Astrocyte (in vitro differentiated cells and primary cell): ENCODE measurements around the gene EPN2. TPM values are rescaled to one million over a fixed set of nuclear protein-coding genes. Genes with fewer than 3 reads are reported as not detected.
A peak's percentile ranks its signal among the peaks of the same experiment; 100 is the strongest.

Experiments
- DNase-seq: peaks from one replicate; pipeline ENCODE4 v3.0.0-alpha.2; 2010; ENCODE audit warnings: low read depth
- FAIRE-seq: peaks from 2 replicates; lab custom pipeline; 2011; peaks lifted over from hg19 to GRCh38; lab: Jason Lieb, UNC
- H2AFZ ChIP-seq: 2 replicates; pipeline ENCODE4 v1.6.0; 2012; ENCODE audit warnings: low read depth, low read length, inconsistent platforms
- H3K27ac ChIP-seq: 2 replicates; pipeline ENCODE4 v1.5.1; 2011; ENCODE audit warnings: low read depth, low read length, inconsistent platforms
- H3K27me3 ChIP-seq: 2 replicates; pipeline ENCODE4 v1.6.0; 2011; ENCODE audit warnings: low read length, inconsistent platforms; ENCODE audit not compliant: insufficient read depth
- H3K36me3 ChIP-seq: 2 replicates; pipeline ENCODE4 v1.5.1; 2011; ENCODE audit warnings: low read length, inconsistent platforms; ENCODE audit not compliant: insufficient read depth
- H3K4me1 ChIP-seq: 2 replicates; pipeline ENCODE4 v1.5.1; 2011; ENCODE audit warnings: low read length, inconsistent platforms; ENCODE audit not compliant: insufficient read depth
- H3K4me2 ChIP-seq: 2 replicates; pipeline ENCODE4 v1.6.0; 2012; ENCODE audit warnings: low read length, inconsistent platforms
- H3K4me3 ChIP-seq: 2 replicates; pipeline ENCODE4 v1.5.1; 2011; ENCODE audit warnings: low read depth, mild to moderate bottlenecking, low read length, inconsistent platforms; ENCODE audit not compliant: insufficient read depth
- H3K79me2 ChIP-seq: 2 replicates; pipeline ENCODE4 v1.6.0; 2012; ENCODE audit warnings: mild to moderate bottlenecking, low read length, inconsistent platforms; ENCODE audit not compliant: insufficient read depth
- H3K9ac ChIP-seq: 2 replicates; pipeline ENCODE4 v1.6.0; 2012; ENCODE audit warnings: mild to moderate bottlenecking, low read length, inconsistent platforms
- H3K9me3 ChIP-seq: 2 replicates; pipeline ENCODE4 v1.5.1; 2012; ENCODE audit warnings: low read depth, mild to moderate bottlenecking, low read length, inconsistent platforms; ENCODE audit not compliant: insufficient read depth
- H4K20me1 ChIP-seq: 2 replicates; pipeline ENCODE4 v1.6.0; 2012; ENCODE audit warnings: low read length, inconsistent platforms; ENCODE audit not compliant: insufficient read depth
- H3K27ac Mint-ChIP-seq: one replicate; pipeline ENCODE4 v1.8.0; 2021; ENCODE audit warnings: mild to moderate bottlenecking, mixed read lengths; ENCODE audit not compliant: unreplicated experiment
- H3K27me3 Mint-ChIP-seq: one replicate; pipeline ENCODE4 v1.8.0; 2021; ENCODE audit warnings: low read depth, mixed read lengths; ENCODE audit not compliant: unreplicated experiment
- H3K36me3 Mint-ChIP-seq: one replicate; pipeline ENCODE4 v1.8.0; 2021; ENCODE audit warnings: low read depth, mixed read lengths; ENCODE audit not compliant: unreplicated experiment
- H3K4me1 Mint-ChIP-seq: one replicate; pipeline ENCODE4 v1.8.0; 2021; ENCODE audit warnings: low read depth, mixed read lengths; ENCODE audit not compliant: unreplicated experiment
- H3K4me3 Mint-ChIP-seq: one replicate; pipeline ENCODE4 v1.8.0; 2021; ENCODE audit warnings: mild to moderate bottlenecking, moderate library complexity, mixed read lengths; ENCODE audit not compliant: unreplicated experiment
- H3K9me3 Mint-ChIP-seq: one replicate; pipeline ENCODE4 v1.8.0; 2021; ENCODE audit warnings: mild to moderate bottlenecking, mixed read lengths; ENCODE audit not compliant: unreplicated experiment
- CTCF ChIP-seq: IDR thresholded peaks from 2 replicates; pipeline ENCODE4 v1.5.1; 2011; ENCODE audit warnings: low read depth, mild to moderate bottlenecking, inconsistent platforms, low read length, moderate library complexity; ENCODE audit not compliant: insufficient read depth
- EZH2 ChIP-seq: IDR thresholded peaks from 2 replicates; pipeline ENCODE4 v1.6.1; 2012; ENCODE audit warnings: mild to moderate bottlenecking, low read length, inconsistent platforms; ENCODE audit not compliant: insufficient read depth
- total RNA-seq: library from RNA; stranded (reverse); gene quantifications from 2 replicates; pipeline ENCODE4 v1.2.1, GENCODE V29; 2021

The EPN2 gene
- total RNA-seq, 1 donor from 2014 or later, result 48.7 TPM

- H3K36me3 Mint-ChIP-seq, result peaks cover 2% of the 10 kb centered on the region
- peak overlapping the region; percentile 75 for H3K27ac Mint-ChIP-seq
- DNase-seq, result no peak
- Histone ChIP-seq H3K36me3 (no peaks in the 10 kb centered on the region), H3K27me3 (no peaks in the 10 kb centered on the region), H3K9ac (peak overlapping the region; percentile 12), H4K20me1 (peaks cover 88% of the 10 kb centered on the region), H2AFZ (no peak overlapping the region), H3K27ac (peak overlapping the region; percentile 24), H3K4me3 (no peak overlapping the region), H3K9me3 (no peaks in the 10 kb centered on the region), H3K4me2 (peak overlapping the region; percentile 67), H3K4me1 (peaks cover 30% of the 10 kb centered on the region), H3K79me2 (peaks cover 82% of the 10 kb centered on the region)
- TF ChIP-seq EZH2 (no peak), CTCF (no peak)
- H3K4me3 Mint-ChIP-seq, result peak overlapping the region; percentile 58
- H3K27me3 Mint-ChIP-seq, result no peaks in the 10 kb centered on the region
- no peaks in the 10 kb centered on the region for H3K9me3 Mint-ChIP-seq
- peak; percentile 59 for FAIRE-seq
- H3K4me1 Mint-ChIP-seq, result peaks cover 31% of the 10 kb centered on the region
Measured at GRCh38 chr17:19248151-19248927, 11.2 kb downstream of the EPN2 start.

DNA sequence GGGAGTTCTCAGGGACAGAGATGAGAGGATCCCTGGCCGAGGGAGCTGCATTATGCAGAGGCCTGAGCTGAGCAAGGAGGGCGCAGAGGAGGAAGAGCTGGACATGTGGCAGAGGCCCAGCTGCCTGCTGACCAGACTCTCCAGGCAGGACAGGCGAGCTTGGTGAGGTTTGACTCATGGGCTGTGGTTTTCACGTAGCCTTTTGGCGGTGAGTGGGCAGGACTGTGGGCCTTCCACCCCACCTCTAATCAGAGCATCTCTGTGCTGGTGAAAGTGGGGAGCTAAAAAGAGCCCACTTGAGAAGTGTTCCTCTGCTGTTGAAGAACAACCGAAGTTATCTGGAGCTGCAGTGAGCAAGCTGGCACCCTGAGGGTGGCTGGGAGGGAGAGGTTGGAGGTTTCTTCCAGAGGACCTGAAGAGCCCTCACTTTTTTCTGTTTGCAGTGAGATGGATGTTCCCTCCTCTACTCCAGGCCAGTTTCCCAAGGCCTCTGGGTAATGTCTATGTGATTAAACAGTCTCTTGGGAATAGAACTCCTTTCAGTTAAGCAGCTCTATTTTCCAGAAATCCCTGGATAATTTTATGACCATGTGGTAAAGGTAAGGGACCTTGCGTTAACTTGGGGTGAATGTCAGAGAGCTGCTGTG, 11.9 kb downstream of the EPN2 start:
- H3K27ac Mint-ChIP-seq, result peak overlapping the region; percentile 75
- Histone ChIP-seq H3K27ac (peak overlapping the region; percentile 24), H2AFZ (no peak overlapping the region), H3K4me1 (peaks cover 30% of the 10 kb centered on the region), H3K4me3 (no peak overlapping the region), H3K79me2 (peaks cover 82% of the 10 kb centered on the region), H3K4me2 (peak overlapping the region; percentile 67), H4K20me1 (peaks cover 90% of the 10 kb centered on the region), H3K36me3 (no peaks in the 10 kb centered on the region), H3K9ac (peak overlapping the region; percentile 12), H3K27me3 (no peaks in the 10 kb centered on the region), H3K9me3 (no peaks in the 10 kb centered on the region)
- H3K36me3 Mint-ChIP-seq, result peaks cover 2% of the 10 kb centered on the region
- DNase-seq, result peak; percentile 92
- TF ChIP-seq EZH2 (no peak), CTCF (no peak)
- peaks cover 31% of the 10 kb centered on the region for H3K4me1 Mint-ChIP-seq
- H3K27me3 Mint-ChIP-seq, result no peaks in the 10 kb centered on the region
- no peak for FAIRE-seq
- H3K4me3 Mint-ChIP-seq, result peak overlapping the region; percentile 58
- H3K9me3 Mint-ChIP-seq, result no peaks in the 10 kb centered on the region
